NCI-H187 treated with DMSO at 0.1 percent for 48 hours (cell line): ENCODE results near the gene OCRL.
"Not testable (repeated sequence)": the region's sequence is repeated elsewhere in the genome, so short reads cannot be mapped to it uniquely, and the experiment has no call there.

Experiments used
- DNase-seq: peaks from one replicate; lab custom pipeline; 2025; lab: John Stamatoyannopoulos, UW

The OCRL gene

GRCh38 chrX:129534816-129535578 lies 5.1 kb upstream of the OCRL start:
- no peak for DNase-seq

GRCh38 chrX:129540722-129541184 lies 694 bp downstream of the OCRL start:
- DNase-seq: no peak

DNA sequence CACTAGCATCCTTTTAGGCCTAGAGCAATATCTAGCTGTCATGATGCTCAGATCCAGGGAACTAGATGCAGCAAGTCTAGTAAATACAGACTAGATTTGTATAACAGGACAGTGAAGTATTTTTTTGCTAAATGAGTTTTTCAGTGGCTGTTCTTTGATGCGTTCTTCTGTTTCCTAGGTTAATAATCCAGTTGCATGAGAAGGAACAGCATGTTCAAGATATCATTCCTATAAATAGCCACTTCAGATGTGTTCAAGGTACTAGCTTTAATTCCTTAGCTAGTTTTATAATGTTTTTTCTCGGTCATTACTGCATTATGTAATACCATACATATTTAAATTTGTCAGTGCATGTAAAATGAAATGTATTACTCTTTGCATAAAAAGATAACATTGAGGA lies 4.7 kb downstream of the OCRL start:
- DNase-seq: no peak

DNA sequence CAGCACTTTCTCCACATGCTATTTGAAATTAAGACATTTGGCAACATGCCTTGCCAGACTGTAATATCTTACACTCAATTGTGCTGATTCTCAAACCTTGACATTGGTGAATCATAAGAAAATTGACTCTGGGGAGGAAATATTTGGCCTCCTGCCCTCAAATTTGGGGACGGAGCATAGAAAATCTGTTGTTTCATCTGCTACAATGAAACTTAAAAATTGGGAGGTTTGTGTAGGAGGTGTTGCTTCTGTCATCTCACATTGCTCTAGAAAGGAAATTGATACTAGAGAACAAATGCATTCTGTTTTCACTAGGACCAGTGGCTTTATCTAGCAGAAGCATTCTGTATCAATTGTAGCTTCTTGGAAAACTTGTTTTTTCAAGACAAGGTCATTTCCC lies 5.3 kb downstream of the OCRL start:
- DNase-seq: no peak

DNA sequence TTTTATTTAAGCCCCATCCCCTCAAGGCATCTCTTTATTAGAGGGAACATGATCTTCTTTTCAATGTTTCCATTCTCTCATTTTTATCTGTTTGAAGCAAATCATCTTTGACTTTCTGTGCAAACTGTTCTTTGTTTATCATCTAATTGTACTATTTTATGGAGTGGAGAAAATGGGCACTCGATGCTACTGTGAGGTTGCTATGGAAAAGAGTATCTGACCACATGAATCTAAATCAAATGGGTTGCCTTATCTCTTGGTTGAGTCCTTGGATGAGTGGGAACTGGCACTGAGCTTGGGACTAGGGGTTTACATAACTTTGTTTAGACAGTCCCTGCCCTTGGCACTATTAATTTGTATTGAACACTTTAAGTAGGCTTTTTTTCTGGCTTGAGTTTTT lies 9.1 kb downstream of the OCRL start:
- DNase-seq: no peak

- DNase-seq: no peak
Observed at GRCh38 chrX:129553619-129554288, 13.7 kb downstream of the OCRL start.

- not testable (repeated sequence) for DNase-seq
Observed at GRCh38 chrX:129554816-129555215, 14.8 kb downstream of the OCRL start.

- no peak for DNase-seq
Observed at GRCh38 chrX:129556806-129557315, 16.8 kb downstream of the OCRL start.

- no peak for DNase-seq
Observed at GRCh38 chrX:129557844-129558480, 17.9 kb downstream of the OCRL start.

- DNase-seq: no peak
Observed at GRCh38 chrX:129559783-129560182, 19.7 kb downstream of the OCRL start.

DNA sequence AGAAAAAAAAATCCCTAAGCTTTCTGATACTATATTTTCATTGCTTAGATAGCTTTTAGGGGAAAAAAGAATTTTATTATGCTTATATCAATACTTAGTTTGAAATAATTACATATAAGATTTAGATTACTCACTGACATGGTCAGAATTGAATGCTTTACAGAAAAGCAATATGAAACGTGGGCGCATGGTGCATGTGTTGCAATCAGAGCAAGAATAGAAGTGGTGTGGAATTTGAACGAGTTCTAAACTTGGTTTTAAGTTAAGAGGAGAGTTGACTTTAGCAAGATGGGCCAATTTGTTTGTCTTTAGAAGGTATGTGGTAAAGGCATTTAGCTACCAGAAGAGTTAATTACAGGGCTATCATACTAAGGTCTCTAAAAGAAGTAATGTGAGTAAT lies 21.4 kb downstream of the OCRL start:
- DNase-seq: no peak

- DNase-seq: not testable (repeated sequence)
Observed at GRCh38 chrX:129564345-129564744, 24.3 kb downstream of the OCRL start.

DNA sequence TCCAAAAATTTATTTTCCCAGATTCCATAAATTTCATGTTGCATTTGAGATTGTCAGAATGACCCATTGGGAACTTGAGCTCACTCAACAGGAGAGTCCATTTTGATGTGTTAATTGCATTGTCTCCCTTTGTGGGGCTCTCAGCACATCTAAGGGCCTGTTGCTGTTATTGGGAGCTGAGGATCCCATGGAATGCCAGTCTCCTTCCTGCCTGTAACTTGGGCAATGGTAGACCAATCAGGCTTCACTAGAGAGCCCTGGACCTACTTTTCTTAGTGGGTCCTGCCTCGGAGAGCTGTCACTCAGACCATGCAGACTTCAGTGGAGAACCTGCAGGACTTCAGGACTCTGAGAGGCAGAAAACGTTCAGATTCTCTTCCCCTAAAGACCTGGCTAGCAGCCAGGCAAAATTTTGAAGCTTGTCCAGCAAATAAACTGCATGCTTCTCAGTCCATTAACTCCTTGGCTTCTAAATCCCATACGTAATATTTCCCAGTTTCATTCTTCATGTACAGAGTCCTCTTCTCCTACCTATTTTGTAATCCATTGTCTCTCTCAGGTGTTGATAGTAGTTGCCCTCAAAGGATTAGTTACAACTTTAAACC lies 25.1 kb downstream of the OCRL start:
- DNase-seq: no peak

- no peak for DNase-seq
Observed at GRCh38 chrX:129566073-129566472, 26.0 kb downstream of the OCRL start.

GRCh38 chrX:129568349-129568748 lies 28.3 kb downstream of the OCRL start:
- no peak for DNase-seq

GRCh38 chrX:129572422-129572821 lies 32.4 kb downstream of the OCRL start:
- no peak for DNase-seq

- DNase-seq: not testable (repeated sequence)
Observed at GRCh38 chrX:129573652-129574051, 33.6 kb downstream of the OCRL start.

DNA sequence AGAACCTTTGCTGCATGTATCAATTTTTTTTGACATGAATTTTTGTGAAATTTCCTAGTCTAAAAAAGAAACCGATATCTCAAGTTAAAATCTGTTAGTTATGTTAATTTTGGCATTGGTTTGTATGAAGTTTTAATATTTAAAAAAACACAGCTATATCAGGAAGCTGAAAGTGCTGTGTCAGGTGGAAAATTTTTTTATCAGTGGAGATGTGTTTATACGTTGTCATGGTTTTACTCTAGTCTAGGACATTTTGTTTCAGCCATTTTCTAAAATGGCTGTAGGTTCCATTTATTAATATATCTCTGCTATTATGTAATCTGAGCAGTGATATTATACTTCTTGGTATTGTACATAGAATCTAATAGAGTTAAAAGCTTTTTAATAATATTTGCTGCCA lies 34.2 kb downstream of the OCRL start:
- DNase-seq: no peak

DNA sequence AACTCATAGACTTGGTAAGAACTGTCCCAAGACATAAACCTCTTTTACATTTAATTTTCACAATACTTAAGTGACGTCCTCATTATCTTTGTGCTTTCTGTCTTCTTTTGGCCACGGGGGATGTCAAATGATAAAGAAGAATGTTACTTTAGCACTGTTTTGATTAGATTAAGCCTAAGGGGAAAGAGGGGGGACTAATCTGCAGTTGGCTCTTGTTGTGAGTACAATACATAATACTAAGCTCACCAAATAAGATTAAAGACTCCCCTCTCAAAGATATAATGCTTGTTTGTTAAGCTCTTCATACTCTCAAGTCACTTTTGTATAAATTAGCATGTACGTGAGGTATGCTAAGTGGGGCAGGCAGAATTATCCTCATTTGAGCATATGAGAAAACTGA lies 36.5 kb downstream of the OCRL start:
- DNase-seq: no peak

- no peak for DNase-seq
Observed at GRCh38 chrX:129577473-129577872, 37.4 kb downstream of the OCRL start.

DNA sequence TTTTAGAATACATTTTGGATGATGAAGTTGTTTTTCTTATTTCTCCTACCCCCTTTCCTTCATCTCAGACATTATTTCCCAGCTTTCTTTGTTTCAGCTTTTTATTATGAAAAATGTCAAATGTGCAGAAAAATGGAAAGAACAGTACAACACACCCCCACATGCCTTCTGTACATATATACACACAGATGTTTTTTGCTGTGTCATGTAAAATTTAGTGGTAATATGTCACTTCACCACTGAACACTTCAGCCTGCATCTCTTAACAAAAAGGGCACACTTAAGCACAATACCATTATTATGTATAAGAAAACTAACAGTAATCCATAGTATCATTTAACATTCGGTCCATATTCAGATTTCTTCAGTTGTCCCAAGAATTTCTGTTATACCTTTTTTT lies 37.8 kb downstream of the OCRL start:
- DNase-seq: no peak

- DNase-seq: no peak
Observed at GRCh38 chrX:129581904-129582303, 41.8 kb downstream of the OCRL start.
